H9 (cell line): ENCODE results near the gene MAL. TPM values are rescaled to one million over a fixed set of nuclear protein-coding genes. Genes with fewer than 3 reads are reported as not detected.

ENCODE experiments used
- DNase-seq: peaks from one replicate; pipeline ENCODE4 v3.0.0-alpha.2; 2017
- H2AFZ ChIP-seq: one replicate; pipeline ENCODE4 v1.6.1; 2013; ENCODE audit warnings: mild to moderate bottlenecking, low read length, control low read depth, moderate library complexity
- H2AK5ac ChIP-seq: 2 replicates; pipeline ENCODE4 v1.6.1; 2013; ENCODE audit warnings: low read length, control low read depth, mixed read lengths; ENCODE audit not compliant: insufficient read length
- H2BK120ac ChIP-seq: one replicate; pipeline ENCODE4 v1.6.1; 2013; ENCODE audit warnings: low read depth, mild to moderate bottlenecking, low read length, control low read depth, inconsistent platforms; ENCODE audit not compliant: poor library complexity, severe bottlenecking
- H2BK12ac ChIP-seq: 2 replicates; pipeline ENCODE4 v1.6.1; 2013; ENCODE audit warnings: low read length, control low read depth, mixed read lengths, low read depth; ENCODE audit not compliant: insufficient read length
- H2BK15ac ChIP-seq: 2 replicates; pipeline ENCODE4 v1.6.1; 2013; ENCODE audit warnings: low read depth, low read length, control low read depth
- H2BK20ac ChIP-seq: one replicate; pipeline ENCODE4 v1.6.1; 2013; ENCODE audit warnings: low read depth, mild to moderate bottlenecking, low read length, control low read depth, inconsistent platforms; ENCODE audit not compliant: poor library complexity, severe bottlenecking
- H2BK5ac ChIP-seq: 2 replicates; pipeline ENCODE4 v1.6.1; 2013; ENCODE audit warnings: low read length, control low read depth, mixed read lengths; ENCODE audit not compliant: insufficient read length
- H3K14ac ChIP-seq: 2 replicates; pipeline ENCODE4 v1.6.1; 2013; ENCODE audit warnings: low read length, control low read depth; ENCODE audit not compliant: insufficient read depth
- H3K18ac ChIP-seq: 2 replicates; pipeline ENCODE4 v1.6.1; 2013; ENCODE audit warnings: low read depth, mild to moderate bottlenecking, mixed read lengths, low read length, control low read depth; ENCODE audit not compliant: insufficient read length
- H3K23ac ChIP-seq: 2 replicates; pipeline ENCODE4 v1.6.1; 2013; ENCODE audit warnings: low read length, control low read depth, mixed read lengths, low read depth; ENCODE audit not compliant: insufficient read length
- H3K23me2 ChIP-seq: 2 replicates; pipeline ENCODE4 v1.6.1; 2013; ENCODE audit warnings: low read depth, mild to moderate bottlenecking, mixed read lengths, low read length, control low read depth; ENCODE audit not compliant: insufficient read length, poor library complexity, severe bottlenecking
- H3K27ac ChIP-seq: 2 replicates; pipeline ENCODE4 v1.5.1; 2013; ENCODE audit warnings: low read length, control low read depth, mixed read lengths, low read depth; ENCODE audit not compliant: insufficient read length
- H3K27me3 ChIP-seq: 2 replicates; pipeline ENCODE4 v1.6.1; 2013; ENCODE audit warnings: low read length, control low read depth, inconsistent platforms; ENCODE audit not compliant: insufficient read depth
- H3K4ac ChIP-seq: 2 replicates; pipeline ENCODE4 v1.6.1; 2013; ENCODE audit warnings: low read depth, mild to moderate bottlenecking, control low read depth, inconsistent platforms, low read length, moderate library complexity
- H3K4me1 ChIP-seq: 2 replicates; pipeline ENCODE4 v1.6.1; 2013; ENCODE audit warnings: low read length, control low read depth, inconsistent platforms; ENCODE audit not compliant: insufficient read depth
- H3K4me2 ChIP-seq: 2 replicates; pipeline ENCODE4 v1.6.1; 2013; ENCODE audit warnings: low read length, control low read depth, mixed read lengths; ENCODE audit not compliant: insufficient read length, insufficient read depth
- H3K56ac ChIP-seq: 2 replicates; pipeline ENCODE4 v1.6.1; 2013; ENCODE audit warnings: low read depth, mild to moderate bottlenecking, mixed read lengths, low read length, control low read depth; ENCODE audit not compliant: insufficient read length
- H3K79me1 ChIP-seq: 2 replicates; pipeline ENCODE4 v1.6.1; 2013; ENCODE audit warnings: low read depth, mild to moderate bottlenecking, moderate library complexity, low read length, control low read depth, inconsistent platforms; ENCODE audit not compliant: insufficient read depth, poor library complexity, severe bottlenecking
- H3K79me2 ChIP-seq: 2 replicates; pipeline ENCODE4 v1.6.1; 2013; ENCODE audit warnings: low read length, control low read depth, inconsistent platforms; ENCODE audit not compliant: insufficient read depth
- H3K9ac ChIP-seq: 2 replicates; pipeline ENCODE4 v1.6.1; 2013; ENCODE audit warnings: low read length, control low read depth, mixed read lengths; ENCODE audit not compliant: insufficient read length; ENCODE audit errors: extremely low read depth
- H3K9me3 ChIP-seq: one replicate; pipeline ENCODE4 v1.6.1; 2013; ENCODE audit warnings: low read depth, low read length, inconsistent platforms; ENCODE audit not compliant: control insufficient read depth
- H3T11ph ChIP-seq: one replicate; pipeline ENCODE4 v1.6.1; 2013; ENCODE audit warnings: mild to moderate bottlenecking, low read length, control low read depth, inconsistent platforms
- H4K20me1 ChIP-seq: one replicate; pipeline ENCODE4 v1.6.1; 2013; ENCODE audit not compliant: control insufficient read depth, insufficient read length, insufficient read depth
- H4K5ac ChIP-seq: 2 replicates; pipeline ENCODE4 v1.6.1; 2013; ENCODE audit warnings: low read depth, mild to moderate bottlenecking, mixed read lengths, low read length, control low read depth; ENCODE audit not compliant: insufficient read length
- H4K8ac ChIP-seq: replicated peaks from 2 replicates; pipeline ENCODE4 v1.6.1; 2013; ENCODE audit warnings: low read length, control low read depth, mixed read lengths, low read depth; ENCODE audit not compliant: insufficient read length
- H4K91ac ChIP-seq: 2 replicates; pipeline ENCODE4 v1.6.1; 2013; ENCODE audit warnings: low read depth, mild to moderate bottlenecking, moderate library complexity, mixed read lengths, low read length, control low read depth; ENCODE audit not compliant: insufficient read length
- H3K27ac Mint-ChIP-seq, 3 experiments: 2 replicates in 2 of 3; 3 replicates in 1 of 3; pipeline ENCODE4 v1.8.0; 2020 to 2021; ENCODE audit warnings: mixed read lengths in 3 of 3, mild to moderate bottlenecking in 1 of 3, moderate library complexity in 1 of 3
- H3K27me3 Mint-ChIP-seq: 2 replicates; pipeline ENCODE4 v1.8.0; 2021; ENCODE audit warnings: low read depth, mild to moderate bottlenecking, moderate library complexity, mixed read lengths
- H3K36me3 Mint-ChIP-seq, 3 experiments: 2 replicates in 2 of 3; 3 replicates in 1 of 3; pipeline ENCODE4 v1.8.0; 2020 to 2021; ENCODE audit warnings: low read depth in 3 of 3, mixed read lengths in 3 of 3; ENCODE audit not compliant: insufficient read depth in 1 of 3
- H3K4me1 Mint-ChIP-seq, 2 experiments: 2 replicates each; pipeline ENCODE4 v1.8.0; 2020; ENCODE audit warnings: mixed read lengths in 2 of 2
- H3K4me3 Mint-ChIP-seq, 2 experiments: 2 replicates in 1 of 2; 3 replicates in 1 of 2; pipeline ENCODE4 v1.8.0; 2020 to 2021; ENCODE audit warnings: mild to moderate bottlenecking in 2 of 2, mixed read lengths in 2 of 2, moderate library complexity in 1 of 2
- H3K9me3 Mint-ChIP-seq, 2 experiments: 2 replicates in 1 of 2; 3 replicates in 1 of 2; pipeline ENCODE4 v1.8.0; 2020; ENCODE audit warnings: mild to moderate bottlenecking in 2 of 2, mixed read lengths in 2 of 2, moderate library complexity in 1 of 2
- CTCF ChIP-seq: fragments of 200-600 bp; sonication (generic); conservative IDR thresholded peaks from 3 replicates; pipeline ENCODE4 v1.8.0; 2021; ENCODE audit warnings: antibody characterized with exemption, mild to moderate bottlenecking
- WGBS: extraction: QIAGEN DNeasy Blood & Tissue Kit; methylation state at CpG from one replicate; pipeline ENCODE4 v1.1.7; 2013; ENCODE audit warnings: missing lambda C conversion rate, low lambda C conversion rate, mixed read lengths; ENCODE audit not compliant: insufficient read length; ENCODE audit errors: extremely low coverage; 5-methylcytosine and 5-hydroxymethylcytosine counted together
- total RNA-seq: library from RNA; stranded (reverse); gene quantifications from 2 replicates; pipeline ENCODE4 v1.2.1, GENCODE V29; 2021

Gene MAL
- total RNA-seq, 1 experiment from 2014 or later: not detected

- Histone ChIP-seq H4K91ac (no peak overlapping the region), H3K23ac (no peak overlapping the region), H3K14ac (no peak overlapping the region; the same call in 1 of the 2 replicates), H2BK5ac (no peak overlapping the region), H2BK120ac (no peak overlapping the region), H3K27me3 (no peaks in the 10 kb centered on the region; the same call in 1 of the 2 replicates), H2AK5ac (no peak overlapping the region), H3K27ac (no peak overlapping the region), H3K4ac (no peak overlapping the region), H3K9ac (no peak overlapping the region), H4K20me1 (no peaks in the 10 kb centered on the region), H2BK12ac (no peak overlapping the region), H2BK15ac (no peak overlapping the region), H3K4me2 (no peak overlapping the region), H3K56ac (no peak overlapping the region), H3K79me1 (no peaks in the 10 kb centered on the region), H3K9me3 (no peaks in the 10 kb centered on the region), H3K18ac (no peak overlapping the region), H3K79me2 (no peaks in the 10 kb centered on the region), H2AFZ (no peak overlapping the region), H3K23me2 (no peaks in the 10 kb centered on the region), H4K5ac (no peak overlapping the region), H3T11ph (no peak overlapping the region), H4K8ac (no peak overlapping the region), H2BK20ac (no peak overlapping the region), H3K4me1 (no peaks in the 10 kb centered on the region)
- H3K27me3 Mint-ChIP-seq: peaks cover 71% of the 10 kb centered on the region
- TF ChIP-seq CTCF: no peak
- H3K4me3 Mint-ChIP-seq: no peak overlapping the region
- DNase-seq: no peak
- peaks cover 19 to 29% of the 10 kb centered on the region in 2 experiments for H3K9me3 Mint-ChIP-seq
- peaks cover 0 to 2% (median 0%) of the 10 kb centered on the region in 3 experiments; a peak in 2 of 7 replicates for H3K36me3 Mint-ChIP-seq
- H3K27ac Mint-ChIP-seq: no peak overlapping the region
- WGBS: no CpG with 5 or more reads among the region's 4 CpGs
- H3K4me1 Mint-ChIP-seq: peaks cover 3% of the 10 kb centered on the region in 2 experiments; a peak in 1 of 4 replicates
These were observed 8.7 kb downstream of the MAL start for GRCh38 chr2:95034221-95034620.
